ENCODE data around the gene TPI1.

DNA sequence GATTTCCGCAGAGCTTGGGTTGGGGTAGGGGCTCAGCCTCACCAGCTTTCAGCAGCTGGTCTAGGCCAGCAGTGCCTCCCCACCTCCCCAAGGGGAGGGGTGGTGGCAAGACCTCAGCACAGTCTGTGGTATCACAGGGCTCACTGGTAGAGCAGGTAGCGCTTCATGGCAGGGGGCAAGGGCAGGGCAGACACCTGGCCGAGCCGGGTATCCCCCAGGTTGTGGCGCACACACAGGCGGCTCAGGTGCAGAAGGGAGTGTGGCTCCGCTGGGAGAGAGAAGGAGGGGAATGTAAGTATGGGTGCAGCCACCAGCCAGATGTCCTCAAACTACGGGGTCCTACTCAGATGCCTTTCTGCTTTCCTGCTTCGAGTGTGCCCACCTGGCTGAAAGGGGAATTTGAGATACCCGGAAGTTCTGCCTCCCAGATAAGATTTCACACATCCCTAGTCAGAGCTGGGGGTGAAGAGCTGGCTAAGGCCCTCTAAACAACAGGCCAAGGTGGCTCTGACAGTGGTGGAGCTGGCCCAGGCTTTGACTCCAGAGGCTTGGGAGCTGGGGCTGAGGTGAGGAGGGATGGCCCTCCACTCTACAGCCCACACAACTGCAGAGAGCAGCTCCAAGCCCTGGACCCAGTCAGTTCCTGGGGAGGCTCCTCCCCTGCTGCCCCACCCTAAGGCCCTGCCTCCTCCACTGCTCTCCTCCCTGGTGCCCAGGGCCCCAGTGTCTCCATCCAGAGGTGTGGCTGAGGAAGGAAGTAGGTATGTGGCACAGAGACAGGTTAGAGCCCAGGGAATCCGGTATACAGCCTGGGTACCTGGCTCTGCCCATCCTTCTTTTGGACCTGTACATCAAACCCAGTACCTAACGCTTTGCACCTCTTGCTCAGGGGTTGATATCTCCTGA lies 4.0 kb downstream of the TPI1 start:
- TF ChIP-seq CTCF (IDR thresholded peaks at IDR 0.05), result no peak
- TF ChIP-seq POLR2A (IDR thresholded peaks at IDR 0.05), result no peak

Data from right lobe of liver (tissue), 4 donors.